ENCODE data around the gene AVEN.

The AVEN gene

DNA sequence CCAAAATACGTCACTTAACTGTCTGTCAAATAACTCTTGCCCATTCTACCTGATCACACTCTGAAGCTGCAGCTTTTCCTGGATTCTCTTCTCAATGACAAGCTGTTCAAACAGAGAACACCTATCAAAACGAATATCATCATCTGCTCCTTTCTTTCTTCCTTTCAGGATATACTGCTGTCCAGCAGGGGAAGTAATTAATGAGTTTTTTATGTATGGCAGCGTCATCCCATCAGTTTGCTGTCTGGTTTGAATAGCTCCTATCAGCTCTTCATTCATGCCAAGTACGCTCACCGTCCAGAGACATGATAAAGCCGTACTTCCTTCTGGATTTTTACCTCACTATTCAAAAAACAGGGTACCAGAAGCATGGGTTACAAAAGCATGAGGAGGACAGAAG, 70.8 kb downstream of the AVEN start, which contains the start of gene CHRM5:
Gene CHRM5, plus strand, starts transcription at position 274 of the 400 bp plus-strand sequence. CDS start 94,221 bp downstream, outside the sequence.
- TF ChIP-seq, protein P1, sequence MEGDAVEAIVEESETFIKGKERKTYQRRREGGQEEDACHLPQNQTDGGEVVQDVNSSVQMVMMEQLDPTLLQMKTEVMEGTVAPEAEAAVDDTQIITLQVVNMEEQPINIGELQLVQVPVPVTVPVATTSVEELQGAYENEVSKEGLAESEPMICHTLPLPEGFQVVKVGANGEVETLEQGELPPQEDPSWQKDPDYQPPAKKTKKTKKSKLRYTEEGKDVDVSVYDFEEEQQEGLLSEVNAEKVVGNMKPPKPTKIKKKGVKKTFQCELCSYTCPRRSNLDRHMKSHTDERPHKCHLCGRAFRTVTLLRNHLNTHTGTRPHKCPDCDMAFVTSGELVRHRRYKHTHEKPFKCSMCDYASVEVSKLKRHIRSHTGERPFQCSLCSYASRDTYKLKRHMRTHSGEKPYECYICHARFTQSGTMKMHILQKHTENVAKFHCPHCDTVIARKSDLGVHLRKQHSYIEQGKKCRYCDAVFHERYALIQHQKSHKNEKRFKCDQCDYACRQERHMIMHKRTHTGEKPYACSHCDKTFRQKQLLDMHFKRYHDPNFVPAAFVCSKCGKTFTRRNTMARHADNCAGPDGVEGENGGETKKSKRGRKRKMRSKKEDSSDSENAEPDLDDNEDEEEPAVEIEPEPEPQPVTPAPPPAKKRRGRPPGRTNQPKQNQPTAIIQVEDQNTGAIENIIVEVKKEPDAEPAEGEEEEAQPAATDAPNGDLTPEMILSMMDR (IDR thresholded peaks at IDR 0.05; ENCODE audit: low read length) = no peak
- no peak for TF ChIP-seq EZH2 (IDR thresholded peaks at IDR 0.05; ENCODE audit: borderline replicate concordance, low read length)
- Histone ChIP-seq H3K27me3 (ENCODE audit: insufficient read depth, low read length) (no peaks in the 10 kb centered on the region), H3K9me3 (ENCODE audit: low read length) (no peaks in the 10 kb centered on the region), H3K9ac (ENCODE audit: low read length) (no peak within 1 kb of the TSS), H3F3A (ENCODE audit: insufficient read depth, low read length) (no peaks in the 10 kb centered on the region), H2AFZ (ENCODE audit: low read length) (no peak within 1 kb of the TSS), H3K27ac (ENCODE audit: low read depth, low read length, poor library complexity, severe bottlenecking) (no peak within 1 kb of the TSS), H3K4me2 (ENCODE audit: low read length) (no peak within 1 kb of the TSS), H3K79me2 (ENCODE audit: insufficient read depth, low read length) (no peaks in the 10 kb centered on the region), H4K20me1 (ENCODE audit: insufficient read depth, low read length) (no peaks in the 10 kb centered on the region), H3K4me1 (ENCODE audit: insufficient read depth, low read length, severe bottlenecking) (no peaks in the 10 kb centered on the region), H3K4me3 (ENCODE audit: low read depth, low read length, poor library complexity, severe bottlenecking) (no peak within 1 kb of the TSS), H3K36me3 (ENCODE audit: insufficient read depth, low read length) (no peaks in the 10 kb centered on the region), H3K9me2 (ENCODE audit: low read depth, low read length) (no peaks in the 10 kb centered on the region)

DNA sequence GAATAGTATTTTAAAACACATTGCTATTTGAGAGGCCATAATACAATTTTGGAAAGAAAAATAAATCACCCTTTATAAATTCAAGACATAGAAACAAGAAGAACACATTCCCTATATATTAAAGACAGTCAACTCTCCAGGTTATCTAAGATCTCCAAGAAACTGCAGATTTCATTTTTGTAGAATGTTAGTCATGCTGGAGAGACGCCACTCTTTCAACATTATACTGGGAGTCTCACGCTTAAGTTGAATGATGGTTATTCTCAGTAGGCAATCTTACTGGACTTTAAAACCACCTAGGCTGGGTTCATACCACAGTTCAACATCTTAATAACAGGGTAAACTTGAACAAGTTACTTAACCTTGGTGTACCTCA, 74.4 kb downstream of the AVEN start:
- no peaks in the 10 kb centered on the region for H3K79me2 ChIP-seq (ENCODE audit: insufficient read depth, low read length)
- no peak overlapping the region for H3K27ac ChIP-seq (ENCODE audit: low read depth, low read length, poor library complexity, severe bottlenecking)
- no peak overlapping the region for H3K4me3 ChIP-seq (ENCODE audit: low read depth, low read length, poor library complexity, severe bottlenecking)
- H3K36me3 ChIP-seq (ENCODE audit: insufficient read depth, low read length) = no peaks in the 10 kb centered on the region
- TF ChIP-seq, protein P1 (IDR thresholded peaks at IDR 0.05; ENCODE audit: low read length) = no peak
- TF ChIP-seq EZH2 (IDR thresholded peaks at IDR 0.05; ENCODE audit: borderline replicate concordance, low read length) = no peak
- H2AFZ ChIP-seq (ENCODE audit: low read length) = no peak overlapping the region
- no peaks in the 10 kb centered on the region for H3K9me3 ChIP-seq (ENCODE audit: low read length)
- H3K9me2 ChIP-seq (ENCODE audit: low read depth, low read length) = no peaks in the 10 kb centered on the region
- no peaks in the 10 kb centered on the region for H3F3A ChIP-seq (ENCODE audit: insufficient read depth, low read length)
- no peaks in the 10 kb centered on the region for H3K4me1 ChIP-seq (ENCODE audit: insufficient read depth, low read length, severe bottlenecking)
- H4K20me1 ChIP-seq (ENCODE audit: insufficient read depth, low read length) = no peaks in the 10 kb centered on the region
- no peak overlapping the region for H3K9ac ChIP-seq (ENCODE audit: low read length)
- H3K27me3 ChIP-seq (ENCODE audit: insufficient read depth, low read length) = no peaks in the 10 kb centered on the region
- no peak overlapping the region for H3K4me2 ChIP-seq (ENCODE audit: low read length)

DNA sequence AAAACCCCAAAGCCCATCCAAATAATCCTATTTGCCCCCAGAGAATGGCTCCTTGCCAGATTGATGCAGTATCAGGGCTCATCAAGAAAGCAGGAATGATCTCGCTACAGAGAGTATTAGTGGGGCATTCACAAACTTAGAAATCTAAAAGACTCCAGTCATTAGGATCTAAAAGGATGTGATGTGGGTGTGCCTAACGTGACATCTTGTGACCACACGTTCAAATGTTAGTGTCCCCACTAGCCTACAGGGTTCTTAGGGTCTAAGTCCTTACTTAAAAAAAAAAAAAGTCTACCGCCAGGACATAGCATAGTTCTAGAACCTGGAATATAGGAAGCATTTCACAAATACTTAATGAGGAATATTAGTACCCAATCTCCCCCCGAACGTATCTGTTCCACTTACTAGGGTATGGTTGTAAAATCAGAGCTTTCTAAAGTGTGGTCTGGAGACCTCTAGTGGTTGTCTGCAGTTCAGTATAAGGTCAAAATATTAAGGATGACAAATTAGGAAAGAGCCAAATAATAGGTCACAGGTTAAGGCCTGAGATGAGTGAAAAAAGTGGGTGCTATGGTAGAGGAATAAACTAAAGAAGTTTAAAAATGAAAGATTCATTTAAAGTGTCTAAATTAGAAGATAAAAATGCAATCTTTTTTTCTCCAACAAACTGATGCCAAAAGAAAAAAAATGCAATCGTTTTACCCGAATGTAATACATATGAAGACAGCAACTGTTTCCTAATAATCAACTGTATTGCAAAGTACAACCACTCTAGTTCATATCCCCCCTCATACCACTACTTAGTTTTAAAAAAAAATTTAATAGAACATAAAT, 75.0 kb downstream of the AVEN start:
- H3K9ac ChIP-seq (ENCODE audit: low read length) = no peak overlapping the region
- no peak overlapping the region for H2AFZ ChIP-seq (ENCODE audit: low read length)
- H3K4me2 ChIP-seq (ENCODE audit: low read length) = no peak overlapping the region
- H4K20me1 ChIP-seq (ENCODE audit: insufficient read depth, low read length) = no peaks in the 10 kb centered on the region
- no peaks in the 10 kb centered on the region for H3K4me1 ChIP-seq (ENCODE audit: insufficient read depth, low read length, severe bottlenecking)
- H3F3A ChIP-seq (ENCODE audit: insufficient read depth, low read length) = no peaks in the 10 kb centered on the region
- H3K9me2 ChIP-seq (ENCODE audit: low read depth, low read length) = no peaks in the 10 kb centered on the region
- H3K27ac ChIP-seq (ENCODE audit: low read depth, low read length, poor library complexity, severe bottlenecking) = no peak overlapping the region
- H3K36me3 ChIP-seq (ENCODE audit: insufficient read depth, low read length) = no peaks in the 10 kb centered on the region
- no peak overlapping the region for H3K4me3 ChIP-seq (ENCODE audit: low read depth, low read length, poor library complexity, severe bottlenecking)
- TF ChIP-seq EZH2 (IDR thresholded peaks at IDR 0.05; ENCODE audit: borderline replicate concordance, low read length) = no peak
- TF ChIP-seq, protein P1 (IDR thresholded peaks at IDR 0.05; ENCODE audit: low read length) = peak; percentile 77
- no peaks in the 10 kb centered on the region for H3K27me3 ChIP-seq (ENCODE audit: insufficient read depth, low read length)
- no peaks in the 10 kb centered on the region for H3K79me2 ChIP-seq (ENCODE audit: insufficient read depth, low read length)
- no peaks in the 10 kb centered on the region for H3K9me3 ChIP-seq (ENCODE audit: low read length)

Measured in OCI-LY1 (cell line).